ENCODE data around the gene BCDIN3D. TPM values are rescaled to one million over a fixed set of nuclear protein-coding genes. Genes with fewer than 3 reads are reported as not detected.

The BCDIN3D gene
- total RNA-seq, 1 donor = 3.5 TPM

DNA sequence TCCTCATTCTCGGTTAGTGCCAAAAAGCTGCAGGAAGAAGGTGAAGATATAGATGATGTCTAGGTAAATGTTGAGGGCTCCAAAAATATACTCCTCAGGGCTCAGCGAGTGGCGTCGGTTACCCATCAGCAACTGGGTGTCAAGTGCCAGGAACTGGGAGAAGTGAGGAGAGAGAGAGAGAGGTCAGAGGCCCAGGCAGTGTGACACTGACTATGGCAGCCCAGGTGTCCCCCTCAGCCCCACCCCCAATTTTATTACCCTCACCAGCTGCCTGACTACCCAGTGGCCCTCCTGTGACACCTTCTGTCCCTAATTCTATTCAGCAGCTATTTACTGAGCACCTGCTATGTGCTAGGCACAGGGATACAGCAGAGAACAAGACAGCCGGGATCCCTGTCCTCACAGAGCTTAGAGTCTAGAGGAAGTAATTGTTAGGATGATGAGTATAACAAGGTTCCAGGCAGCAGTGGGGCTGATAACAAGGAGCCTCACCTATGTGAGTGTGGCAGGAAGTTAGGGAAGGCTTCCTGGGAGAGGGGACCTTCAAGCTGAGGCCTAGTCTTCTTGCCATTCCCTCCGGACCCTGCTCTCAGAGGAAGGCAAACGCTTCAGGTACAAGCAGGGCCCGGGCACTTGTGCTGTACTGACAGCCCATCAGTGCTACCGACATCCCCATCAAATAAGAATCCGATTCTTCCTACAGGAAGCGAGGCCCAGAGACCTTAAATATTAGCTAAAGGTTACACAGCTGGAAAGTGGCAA is 27.8 kb upstream of the BCDIN3D start:
- no peak for DNase-seq (ENCODE audit: low read depth)
- H3K4me3 ChIP-seq (ENCODE audit: low read depth, low read length) = no peak overlapping the region
- TF ChIP-seq, protein P1, sequence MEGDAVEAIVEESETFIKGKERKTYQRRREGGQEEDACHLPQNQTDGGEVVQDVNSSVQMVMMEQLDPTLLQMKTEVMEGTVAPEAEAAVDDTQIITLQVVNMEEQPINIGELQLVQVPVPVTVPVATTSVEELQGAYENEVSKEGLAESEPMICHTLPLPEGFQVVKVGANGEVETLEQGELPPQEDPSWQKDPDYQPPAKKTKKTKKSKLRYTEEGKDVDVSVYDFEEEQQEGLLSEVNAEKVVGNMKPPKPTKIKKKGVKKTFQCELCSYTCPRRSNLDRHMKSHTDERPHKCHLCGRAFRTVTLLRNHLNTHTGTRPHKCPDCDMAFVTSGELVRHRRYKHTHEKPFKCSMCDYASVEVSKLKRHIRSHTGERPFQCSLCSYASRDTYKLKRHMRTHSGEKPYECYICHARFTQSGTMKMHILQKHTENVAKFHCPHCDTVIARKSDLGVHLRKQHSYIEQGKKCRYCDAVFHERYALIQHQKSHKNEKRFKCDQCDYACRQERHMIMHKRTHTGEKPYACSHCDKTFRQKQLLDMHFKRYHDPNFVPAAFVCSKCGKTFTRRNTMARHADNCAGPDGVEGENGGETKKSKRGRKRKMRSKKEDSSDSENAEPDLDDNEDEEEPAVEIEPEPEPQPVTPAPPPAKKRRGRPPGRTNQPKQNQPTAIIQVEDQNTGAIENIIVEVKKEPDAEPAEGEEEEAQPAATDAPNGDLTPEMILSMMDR (IDR thresholded peaks at IDR 0.05; ENCODE audit: insufficient read depth, low read depth, low read length) = no peak

DNA sequence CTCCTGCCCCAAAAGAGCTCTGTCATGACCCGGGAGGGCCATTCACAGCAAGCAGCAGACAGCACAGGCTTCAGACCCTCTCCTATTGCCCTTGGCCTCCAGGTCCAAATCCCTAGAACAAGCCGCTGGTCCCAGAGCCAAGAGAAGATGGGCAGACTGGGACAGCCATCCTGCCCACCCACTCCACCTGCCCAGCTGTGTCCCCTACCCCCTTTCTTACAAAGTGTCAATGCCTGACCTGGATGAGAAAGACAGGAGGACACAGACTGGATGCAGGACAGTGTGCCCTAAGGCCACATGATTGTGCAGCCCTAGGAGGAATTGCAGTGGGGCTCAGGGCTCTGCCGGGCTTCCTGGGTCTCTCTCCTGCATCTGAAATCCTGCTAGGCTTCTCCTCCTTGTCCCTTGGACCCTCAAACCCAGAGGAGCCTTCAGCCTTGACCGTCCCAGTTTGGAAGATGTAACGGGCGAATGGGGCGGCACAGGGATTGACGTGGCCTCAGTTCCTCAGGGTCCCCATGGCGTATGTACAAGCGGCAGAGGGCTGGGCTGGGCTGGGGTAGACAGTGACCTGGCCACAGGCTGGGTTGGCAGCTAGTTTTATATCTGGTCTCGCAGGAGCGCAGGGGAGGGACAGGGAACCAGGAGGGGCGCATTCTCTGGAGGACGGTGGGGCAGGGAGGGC is 27.1 kb upstream of the BCDIN3D start:
- DNase-seq (ENCODE audit: low read depth) = no peak
- TF ChIP-seq, protein P1 (IDR thresholded peaks at IDR 0.05; ENCODE audit: insufficient read depth, low read depth, low read length) = no peak
- no peak overlapping the region for H3K4me3 ChIP-seq (ENCODE audit: low read depth, low read length)

DNA sequence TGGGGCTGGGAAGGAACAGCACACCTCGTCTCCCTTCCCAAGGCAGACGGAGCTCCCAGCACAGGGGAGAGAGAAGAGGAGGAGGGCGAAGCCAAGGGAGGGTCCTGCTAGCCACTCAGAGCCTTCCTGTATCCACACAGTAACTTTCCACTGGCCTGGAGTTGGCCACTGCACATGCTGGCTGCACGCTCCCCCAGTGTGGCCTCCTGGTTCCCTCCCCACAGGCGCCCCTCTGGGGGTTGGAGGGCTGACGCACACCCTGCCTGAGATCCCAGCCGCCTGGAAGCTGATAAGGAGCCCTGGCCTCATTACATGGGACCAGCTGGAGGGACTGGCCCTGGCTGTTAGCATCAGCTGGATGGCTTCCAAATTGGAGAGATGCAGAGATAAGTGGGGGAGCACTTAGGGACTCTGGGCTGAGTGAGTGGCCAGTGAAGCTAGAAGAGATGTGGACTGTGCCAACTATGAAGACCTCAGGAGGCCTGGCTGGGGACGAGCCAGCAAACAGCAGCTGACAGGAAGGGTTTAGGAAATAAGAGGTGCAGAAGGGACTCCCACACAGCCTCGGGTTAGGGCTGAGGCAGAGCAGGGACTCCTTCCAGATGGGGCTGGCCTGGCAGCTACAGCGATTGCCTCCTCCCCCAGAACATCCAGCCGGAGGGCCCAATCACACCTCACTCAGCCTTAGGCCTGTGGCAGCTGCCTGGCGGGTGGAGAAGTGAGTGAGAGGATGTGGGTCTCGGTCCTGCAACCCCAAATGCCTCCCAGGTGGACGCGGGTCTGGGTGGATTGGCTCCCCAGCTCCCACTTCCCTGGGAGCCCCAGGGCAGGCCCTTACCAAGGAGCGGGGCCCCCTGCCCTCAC is 26.3 kb upstream of the BCDIN3D start:
- TF ChIP-seq, protein P1 (IDR thresholded peaks at IDR 0.05; ENCODE audit: insufficient read depth, low read depth, low read length) = peak; percentile 0
- DNase-seq (ENCODE audit: low read depth) = peak; percentile 100
- H3K4me3 ChIP-seq (ENCODE audit: low read depth, low read length) = peak overlapping the region; percentile 25

DNA sequence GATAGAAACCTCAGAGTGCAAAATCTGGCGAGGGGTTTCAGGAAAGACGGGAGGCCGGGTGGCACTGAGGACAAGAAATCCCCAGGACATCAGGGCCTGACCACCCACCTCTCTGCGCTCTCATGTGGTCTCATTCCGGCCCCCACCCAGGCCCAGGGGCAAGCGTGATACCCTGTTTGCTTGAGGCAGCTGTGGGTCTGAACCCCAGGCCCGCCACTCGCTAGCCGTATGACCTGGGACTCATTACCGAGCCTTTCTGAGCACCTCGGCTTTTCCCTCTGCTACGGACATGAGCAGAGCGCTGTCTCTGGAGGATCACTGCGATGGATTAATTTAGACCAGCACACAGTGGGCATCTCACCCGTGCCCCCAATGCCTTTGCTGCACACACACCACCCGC is 25.5 kb upstream of the BCDIN3D start:
- no peak for DNase-seq (ENCODE audit: low read depth)
- H3K4me3 ChIP-seq (ENCODE audit: low read depth, low read length) = peak overlapping the region; percentile 25
- TF ChIP-seq, protein P1 (IDR thresholded peaks at IDR 0.05; ENCODE audit: insufficient read depth, low read depth, low read length) = no peak

DNA sequence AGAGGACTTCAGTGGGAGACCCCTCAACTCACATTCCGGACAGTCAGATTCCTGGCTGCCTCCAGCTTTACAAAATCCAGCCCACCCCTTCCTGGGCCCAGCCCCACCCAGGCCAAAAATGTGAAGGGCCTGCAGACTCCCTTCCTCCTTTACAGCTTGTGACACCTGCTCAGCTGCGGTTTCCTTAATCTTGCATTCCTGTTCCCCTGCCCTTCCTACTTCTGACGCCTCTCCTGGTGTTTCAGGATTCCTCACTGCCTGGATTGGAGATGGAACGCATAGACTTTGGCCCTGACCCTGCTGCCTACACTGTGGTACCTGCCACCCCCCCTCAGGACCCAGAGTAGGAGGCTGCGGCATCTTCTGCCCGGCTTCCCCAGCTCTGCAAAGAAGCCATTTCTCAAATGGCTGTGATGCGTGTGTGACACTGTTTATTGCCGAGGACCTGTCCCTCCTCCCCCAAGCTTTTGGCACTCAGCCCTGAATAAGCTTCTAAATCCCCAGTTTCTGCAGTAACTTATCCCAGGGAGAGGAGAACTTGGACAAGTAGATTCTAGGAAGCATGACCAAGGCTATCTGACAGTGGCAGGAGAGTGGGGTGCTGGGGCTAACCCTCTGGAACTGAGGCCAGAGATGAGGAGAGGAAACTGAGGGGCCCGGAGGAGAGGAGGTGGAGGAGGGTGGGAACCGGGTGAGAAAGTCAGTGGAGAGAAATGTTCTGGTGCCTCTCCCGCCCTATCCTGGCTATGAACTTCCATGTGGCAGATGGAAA is 24.9 kb upstream of the BCDIN3D start:
- no peak overlapping the region for H3K4me3 ChIP-seq (ENCODE audit: low read depth, low read length)
- peak; percentile 66 for DNase-seq (ENCODE audit: low read depth)
- TF ChIP-seq, protein P1 (IDR thresholded peaks at IDR 0.05; ENCODE audit: insufficient read depth, low read depth, low read length) = no peak
